GM18499 (cell line): ENCODE results near the gene WNK2.

Experiments used
- ATAC-seq: cut with Tn5 transposase; IDR thresholded peaks from one replicate; pipeline ENCODE4 v1.9.1; 2021; ENCODE audit warnings: moderate number of reproducible peaks; ENCODE audit not compliant: insufficient read depth, unreplicated experiment

WNK2 gene

GRCh38 chr9:93232388-93232960 is 48.5 kb downstream of the WNK2 start:
- ATAC-seq, result no peak

GRCh38 chr9:93233033-93233432 is 49.1 kb downstream of the WNK2 start:
- no peak for ATAC-seq

GRCh38 chr9:93234600-93234999 is 50.7 kb downstream of the WNK2 start:
- ATAC-seq, result no peak

- no peak for ATAC-seq
Measured at GRCh38 chr9:93235300-93235960, 51.5 kb downstream of the WNK2 start.

- no peak for ATAC-seq
Measured at GRCh38 chr9:93236541-93237206, 52.7 kb downstream of the WNK2 start.

GRCh38 chr9:93237540-93237939 is 53.6 kb downstream of the WNK2 start:
- no peak for ATAC-seq

- no peak for ATAC-seq
Measured at GRCh38 chr9:93238953-93239925, 55.3 kb downstream of the WNK2 start.

GRCh38 chr9:93240891-93241334 is 57.0 kb downstream of the WNK2 start:
- no peak for ATAC-seq

- ATAC-seq, result no peak
Measured at GRCh38 chr9:93243112-93243511, 59.2 kb downstream of the WNK2 start.

GRCh38 chr9:93244101-93244500 is 60.2 kb downstream of the WNK2 start:
- no peak for ATAC-seq

GRCh38 chr9:93244510-93245436 is 60.8 kb downstream of the WNK2 start:
- no peak for ATAC-seq

- ATAC-seq, result no peak
Measured at GRCh38 chr9:93245437-93245970, 61.6 kb downstream of the WNK2 start.

GRCh38 chr9:93246111-93246510 is 62.2 kb downstream of the WNK2 start:
- no peak for ATAC-seq

- no peak for ATAC-seq
Measured at GRCh38 chr9:93246526-93246925, 62.6 kb downstream of the WNK2 start.

GRCh38 chr9:93247099-93247865 is 63.3 kb downstream of the WNK2 start:
- ATAC-seq, result no peak

GRCh38 chr9:93247892-93248291 is 64.0 kb downstream of the WNK2 start:
- ATAC-seq, result no peak

GRCh38 chr9:93248386-93249040 is 64.6 kb downstream of the WNK2 start:
- ATAC-seq, result no peak

GRCh38 chr9:93250185-93250584 is 66.2 kb downstream of the WNK2 start:
- no peak for ATAC-seq
